GM18909 (cell line): ENCODE results near the gene SLC6A18.
"Not testable (repeated sequence)": the region's sequence is repeated elsewhere in the genome, so short reads cannot be mapped to it uniquely, and the experiment has no call there.

Source experiments
- ATAC-seq: cut with Tn5 transposase; IDR thresholded peaks from one replicate; pipeline ENCODE4 v1.9.1; 2021; ENCODE audit warnings: mild to moderate bottlenecking; ENCODE audit not compliant: unreplicated experiment, poor library complexity

SLC6A18 gene

GRCh38 chr5:1249366-1250280, 24.4 kb downstream of the SLC6A18 start:
- ATAC-seq: no peak

DNA sequence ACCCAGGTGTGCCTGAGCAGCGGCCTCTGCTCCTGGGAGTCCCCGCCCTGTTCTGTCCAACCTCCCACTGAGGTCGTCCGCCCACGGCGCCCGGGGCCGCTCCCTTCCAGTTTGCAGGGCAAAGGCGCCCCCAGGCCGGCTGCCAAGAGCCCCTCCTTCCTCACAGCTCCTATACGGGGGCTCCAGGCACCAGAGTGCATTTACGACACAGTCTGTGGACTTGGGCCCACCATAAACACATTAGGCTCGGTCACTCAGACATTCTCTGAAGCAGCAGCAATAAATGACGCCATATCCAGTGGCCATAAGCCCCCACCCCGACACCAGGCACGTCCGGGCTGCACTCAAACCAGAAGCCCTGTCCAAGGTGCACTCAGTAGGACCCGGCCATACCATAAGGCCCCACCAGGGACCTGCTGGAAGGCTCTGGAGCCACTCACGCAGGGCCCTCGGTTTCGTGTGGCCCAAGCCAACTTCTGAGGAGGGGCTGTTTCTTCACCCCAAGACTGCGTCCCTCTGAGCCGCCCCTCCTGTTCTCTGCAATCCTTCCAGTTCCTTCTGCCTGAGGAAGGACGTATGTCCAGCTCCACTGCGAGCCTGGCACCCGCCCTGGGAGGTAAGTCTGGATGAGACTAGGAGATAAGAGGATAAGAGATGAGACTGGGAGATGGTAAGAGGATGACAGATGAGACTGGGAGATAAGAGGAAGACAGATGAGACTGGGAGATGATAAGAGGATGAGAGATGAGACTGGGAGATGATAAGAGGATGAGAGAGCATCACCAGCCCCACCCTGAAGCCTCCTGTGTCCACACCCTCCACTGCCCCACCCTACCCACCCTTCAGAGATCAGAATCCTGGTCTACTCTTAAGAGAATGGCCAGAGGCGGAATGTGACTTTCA, 26.7 kb downstream of the SLC6A18 start:
- no peak for ATAC-seq

DNA sequence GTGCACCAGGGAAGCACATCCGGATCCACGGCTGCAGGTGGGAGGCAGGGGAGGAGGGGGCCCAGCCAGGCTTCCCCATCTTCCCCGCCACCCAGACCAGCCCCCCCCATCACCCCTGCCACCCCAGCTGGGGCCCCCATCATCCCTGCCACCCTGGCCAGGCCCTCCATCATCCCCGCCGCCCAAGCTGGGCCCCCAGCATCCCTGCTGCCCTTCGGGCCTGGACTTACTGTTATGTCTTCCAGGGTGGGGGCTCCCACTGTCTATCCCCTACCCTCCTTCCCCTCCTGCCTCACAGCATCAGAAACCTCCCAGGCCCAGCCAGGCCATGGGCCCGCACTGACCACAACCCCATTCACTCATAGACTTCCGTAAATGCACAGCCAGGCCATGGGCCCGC, 27.5 kb downstream of the SLC6A18 start:
- ATAC-seq: no peak

DNA sequence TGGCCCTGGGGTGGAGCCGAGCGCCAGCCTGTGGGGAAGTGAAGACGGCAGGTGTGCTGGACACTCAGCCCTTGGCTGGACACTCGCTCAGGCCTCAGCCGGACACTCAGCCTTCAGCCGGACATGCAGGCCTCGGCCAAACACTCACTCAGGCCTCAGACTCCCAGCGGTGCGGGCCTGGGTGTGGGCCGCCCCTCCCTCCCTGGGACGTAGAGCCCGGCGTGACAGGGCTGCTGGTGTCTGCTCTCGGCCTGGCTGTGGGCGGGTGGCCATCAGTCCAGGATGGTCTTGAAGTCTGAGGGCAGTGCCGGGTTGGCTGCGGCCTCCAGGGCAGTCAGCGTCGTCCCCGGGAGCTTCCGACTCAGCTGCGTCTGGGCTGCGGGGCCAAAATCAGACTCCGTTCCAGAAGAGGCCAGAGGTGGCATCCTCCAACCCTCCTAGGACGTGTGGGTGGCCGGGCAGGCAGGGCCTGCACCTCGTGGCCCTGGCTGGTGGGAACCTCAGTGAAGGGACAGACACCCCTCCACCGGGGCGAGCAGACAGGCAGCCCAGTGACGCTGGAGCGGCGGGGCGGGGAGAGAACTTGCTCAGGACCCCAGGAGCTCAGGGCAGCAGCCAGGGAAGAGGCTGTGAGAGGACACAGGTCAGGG, 28.4 kb downstream of the SLC6A18 start:
- no peak for ATAC-seq

DNA sequence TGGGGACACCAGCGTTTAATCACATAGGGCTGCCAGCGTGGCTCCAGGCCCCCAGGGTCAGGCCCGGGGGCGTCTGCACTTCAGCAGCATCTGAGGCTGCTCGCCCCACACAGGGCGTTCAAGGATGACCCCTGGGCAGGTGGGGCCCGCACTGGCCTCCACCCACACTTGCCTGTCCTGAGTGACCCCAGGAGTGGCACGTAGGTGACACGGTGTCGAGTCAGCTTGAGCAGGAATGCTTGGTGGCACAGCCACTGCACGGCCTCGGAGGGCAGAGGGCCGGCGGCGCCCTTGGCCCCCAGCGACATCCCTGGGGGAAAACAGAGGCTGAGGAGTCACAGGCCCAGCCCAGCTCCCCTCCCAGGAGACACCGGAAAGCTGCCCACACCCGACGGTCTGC, 29.0 kb downstream of the SLC6A18 start:
- no peak for ATAC-seq

DNA sequence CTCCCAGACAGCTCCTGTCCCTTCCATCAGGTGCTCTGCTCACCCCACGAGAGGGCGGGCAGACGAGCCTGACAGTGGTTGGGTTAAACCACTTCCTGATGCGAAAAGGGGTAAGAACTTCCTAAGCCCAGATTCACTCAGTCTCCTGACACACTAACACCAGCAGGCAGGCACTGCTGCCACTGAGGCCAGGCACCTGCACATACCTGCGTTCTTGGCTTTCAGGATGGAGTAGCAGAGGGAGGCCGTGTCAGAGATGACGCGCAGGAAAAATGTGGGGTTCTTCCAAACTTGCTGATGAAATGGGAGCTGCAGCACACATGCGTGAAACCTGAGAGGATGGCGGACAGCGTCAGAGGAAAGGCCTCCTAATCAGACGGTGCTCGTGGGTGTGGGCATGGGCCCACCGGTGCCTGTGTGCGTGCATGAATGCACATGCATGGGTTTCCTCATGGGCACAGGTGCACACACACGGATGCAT, 29.9 kb downstream of the SLC6A18 start:
- no peak for ATAC-seq

DNA sequence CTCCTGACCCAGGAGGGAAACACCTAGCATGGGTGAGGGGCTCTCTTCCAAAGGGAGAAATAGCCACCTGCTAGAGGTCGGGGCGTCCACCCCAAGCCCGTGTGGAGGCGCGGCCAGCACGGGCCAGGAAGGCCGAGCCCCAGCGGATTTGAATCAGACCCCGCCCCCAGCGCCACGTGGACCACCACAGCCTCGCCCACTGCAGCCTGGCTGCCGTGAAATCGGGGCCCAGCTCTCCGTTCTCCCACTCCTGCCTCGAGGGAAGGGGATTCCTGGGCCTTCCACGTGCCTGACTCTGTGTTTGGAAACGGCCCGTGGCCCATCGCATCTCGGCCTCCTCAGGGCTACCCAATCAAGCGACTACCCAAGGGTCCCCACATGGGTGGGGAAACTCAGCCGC, 31.6 kb downstream of the SLC6A18 start:
- no peak for ATAC-seq

GRCh38 chr5:1257363-1257762, 32.2 kb downstream of the SLC6A18 start:
- no peak for ATAC-seq

DNA sequence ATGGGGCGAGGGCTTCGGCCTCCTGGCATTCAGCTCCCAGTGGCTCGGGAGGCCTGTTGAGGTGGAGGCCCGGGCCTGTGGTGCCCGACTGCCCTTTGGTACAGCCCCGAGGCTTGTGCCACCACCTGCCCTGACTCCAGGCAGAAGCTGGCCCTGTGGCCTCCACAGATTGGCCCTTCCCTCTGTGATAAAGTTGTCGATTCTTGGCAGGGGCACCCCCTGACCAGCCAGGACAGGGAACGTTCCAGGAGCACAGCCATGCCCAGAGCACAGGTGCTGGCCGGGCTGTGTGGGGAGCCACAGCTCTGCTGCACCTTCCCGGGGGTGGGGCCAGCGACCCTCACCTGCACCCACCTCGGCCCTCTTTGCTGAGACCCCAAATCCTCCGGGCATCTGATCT, 32.7 kb downstream of the SLC6A18 start:
- ATAC-seq: no peak

DNA sequence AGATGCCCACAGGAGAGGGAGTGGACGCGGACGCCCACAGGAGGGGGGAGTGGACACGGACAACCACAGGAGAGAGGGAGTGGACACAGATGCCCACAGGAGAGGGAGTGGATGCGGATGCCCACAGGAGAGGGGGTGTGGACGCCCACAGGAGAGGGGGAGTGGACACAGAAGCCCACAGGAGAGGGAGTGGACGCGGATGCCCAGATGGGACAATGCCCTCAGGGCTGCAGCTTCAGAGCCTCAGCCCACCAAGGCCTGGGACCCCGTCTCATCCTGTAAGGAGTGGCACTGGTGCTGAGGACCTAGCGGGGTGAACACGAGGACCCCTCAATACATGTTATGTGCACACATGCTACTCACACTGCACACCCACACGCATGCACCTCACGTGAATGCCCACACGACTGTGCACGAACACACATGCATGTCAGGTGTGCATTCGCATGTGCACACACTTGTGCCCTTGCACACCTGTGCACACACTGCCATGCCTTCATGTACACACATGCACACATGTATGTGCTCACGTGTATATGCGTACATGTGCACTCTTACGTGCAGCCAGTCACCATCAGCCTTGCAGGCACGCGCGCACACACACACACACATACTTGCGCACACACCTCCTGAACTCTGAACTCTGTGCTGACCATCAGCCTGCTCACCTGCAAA, 34.8 kb downstream of the SLC6A18 start:
- ATAC-seq: no peak

GRCh38 chr5:1261643-1262042, 36.5 kb downstream of the SLC6A18 start:
- no peak for ATAC-seq

DNA sequence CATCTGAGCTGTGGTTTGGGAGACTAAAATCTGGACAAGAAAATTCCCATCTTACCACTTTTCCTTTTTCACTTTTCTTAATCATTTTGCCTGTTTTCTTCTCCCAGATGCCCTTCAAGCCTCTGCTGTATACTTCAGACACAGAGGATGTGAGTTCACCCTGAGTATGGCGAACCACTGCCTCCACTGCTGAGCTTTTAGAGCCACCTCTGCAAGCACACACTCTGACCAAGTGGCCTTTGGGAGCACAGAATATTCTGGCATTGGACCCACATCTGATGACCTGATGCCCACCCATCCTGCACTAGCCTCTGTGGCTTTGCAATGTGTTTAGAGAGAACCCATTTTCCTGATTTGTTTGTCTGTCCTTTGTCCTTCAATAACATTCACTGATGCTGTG, 37.2 kb downstream of the SLC6A18 start:
- no peak for ATAC-seq

DNA sequence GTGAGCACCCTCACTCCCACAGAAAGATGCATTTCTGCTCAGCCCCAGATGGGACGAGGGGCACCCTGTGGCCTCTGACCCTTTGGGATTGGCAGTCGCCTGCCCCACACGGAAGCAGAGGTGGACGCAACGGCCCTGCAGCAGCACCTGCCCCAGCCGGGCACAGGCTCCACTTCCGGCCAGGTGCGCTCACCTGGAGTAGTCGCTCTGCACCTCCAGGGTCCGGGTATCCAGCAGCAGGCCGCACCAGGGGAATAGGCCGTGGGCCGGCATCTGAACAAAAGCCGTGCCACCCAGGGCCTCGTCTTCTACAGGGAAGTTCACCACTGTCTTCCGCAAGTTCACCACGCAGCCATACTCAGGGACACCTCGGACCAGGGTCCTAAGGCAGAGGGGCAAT, 39.0 kb downstream of the SLC6A18 start:
- no peak for ATAC-seq

DNA sequence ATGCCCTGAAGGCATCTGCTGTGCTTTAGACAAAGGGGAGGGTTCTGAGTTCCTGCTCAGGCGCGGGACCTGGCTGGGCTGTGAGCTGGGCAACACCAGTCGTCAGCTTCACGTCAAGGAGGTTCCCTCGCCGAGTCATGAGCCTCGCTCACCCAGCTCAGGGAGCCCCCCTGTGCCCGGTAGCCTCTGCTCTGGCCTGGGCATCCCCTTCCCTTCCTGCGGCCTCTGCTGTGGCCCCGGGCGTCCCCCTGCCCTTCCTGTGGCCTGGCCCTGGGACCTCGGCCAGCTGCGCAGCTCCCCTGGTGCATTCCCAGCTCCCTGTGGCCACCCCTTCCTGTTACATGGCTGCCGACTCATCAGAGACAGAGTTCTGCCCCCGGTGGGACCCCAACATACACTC, 39.8 kb downstream of the SLC6A18 start:
- ATAC-seq: no peak

- ATAC-seq: no peak
Observed at GRCh38 chr5:1265461-1266455, 40.6 kb downstream of the SLC6A18 start.

DNA sequence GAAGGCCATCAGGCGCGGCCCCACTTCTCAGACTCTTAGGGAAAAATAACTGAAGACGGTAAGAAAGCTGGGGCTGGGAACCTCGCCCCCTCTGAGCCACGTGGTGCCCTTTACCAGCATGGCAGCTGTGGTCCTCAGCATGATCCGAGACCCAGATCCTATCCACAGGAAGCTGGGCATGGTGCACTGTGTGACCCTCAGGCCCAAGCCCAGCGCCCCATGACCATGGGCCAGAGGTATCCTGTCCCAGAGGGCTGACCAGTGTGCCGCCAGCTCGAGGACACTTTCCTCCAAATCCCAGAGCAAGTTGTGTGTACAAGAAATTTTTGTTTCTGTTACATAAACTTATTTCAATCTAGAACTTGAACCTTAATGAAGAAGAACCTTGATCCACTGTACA, 41.6 kb downstream of the SLC6A18 start:
- ATAC-seq: no peak

- not testable (repeated sequence) for ATAC-seq
Observed at GRCh38 chr5:1267464-1267863, 42.3 kb downstream of the SLC6A18 start.

DNA sequence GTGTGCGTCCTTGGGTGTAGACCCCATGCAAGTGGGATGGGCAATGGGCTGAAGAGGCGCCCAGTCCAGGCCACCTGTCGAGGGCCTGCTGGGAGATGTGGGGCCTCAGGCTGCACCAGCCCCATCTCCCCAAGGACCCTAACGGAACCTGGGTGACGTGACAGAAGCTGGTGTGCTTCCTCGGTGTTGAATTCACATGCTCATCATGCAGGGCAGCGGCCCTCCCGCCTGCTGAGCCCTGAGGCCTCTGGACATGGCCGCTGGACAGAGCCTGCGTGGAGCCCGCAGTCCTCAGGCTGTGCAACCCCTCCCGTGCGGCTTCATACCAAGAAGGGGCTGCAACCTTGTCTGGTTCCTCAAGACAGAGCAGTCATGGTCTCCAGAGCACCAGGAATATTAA, 42.9 kb downstream of the SLC6A18 start:
- no peak for ATAC-seq

DNA sequence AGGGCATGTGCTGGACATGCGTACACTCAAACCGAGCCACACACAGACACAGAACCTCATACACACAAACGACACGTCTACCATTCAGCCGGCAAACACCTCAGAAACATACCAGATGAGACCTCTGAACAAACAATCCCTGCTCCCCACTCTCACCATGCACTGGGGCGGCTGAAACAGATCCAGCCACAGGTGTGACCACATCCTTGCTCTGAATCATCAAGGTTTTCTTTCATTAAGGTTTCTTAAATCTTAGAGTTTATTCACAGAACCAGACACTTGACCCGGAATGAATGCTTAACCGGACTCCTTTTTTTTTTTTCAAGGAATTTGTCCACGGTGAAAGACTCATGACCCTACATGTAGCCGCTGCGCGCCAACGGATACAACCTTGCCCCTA, 43.5 kb downstream of the SLC6A18 start:
- ATAC-seq: no peak
